Measurements from ENCODE around the gene PFKL.

The PFKL gene

DNA sequence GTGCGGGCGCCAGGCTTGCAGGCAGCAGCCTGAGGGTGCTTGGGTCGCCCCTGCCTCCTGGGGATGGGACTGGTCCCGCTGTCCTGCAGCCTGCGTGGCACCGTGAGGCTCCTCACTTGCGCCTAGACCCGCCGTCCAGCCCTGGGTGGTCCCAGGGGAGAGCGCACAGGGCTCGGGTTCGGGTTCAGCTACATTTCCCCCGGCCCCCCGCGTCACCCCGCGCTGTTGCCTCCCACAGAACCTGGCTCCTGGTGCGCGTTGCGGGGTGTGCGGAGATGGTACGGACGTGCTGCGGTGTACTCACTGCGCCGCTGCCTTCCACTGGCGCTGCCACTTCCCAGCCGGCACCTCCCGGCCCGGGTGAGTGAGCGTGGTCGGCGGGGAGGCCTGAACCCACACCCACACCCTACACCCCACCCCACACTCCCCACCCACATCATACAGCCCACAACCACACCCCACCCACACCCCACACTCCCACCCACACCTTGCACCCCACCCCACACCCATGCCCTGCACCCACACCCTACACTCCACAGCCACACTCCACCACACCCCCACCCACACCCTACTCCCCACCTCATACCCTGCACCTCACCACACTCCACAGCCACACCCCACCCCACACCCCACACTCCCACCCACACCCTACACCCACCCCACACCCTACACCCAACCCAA is 6.2 kb upstream of the PFKL start:
- Histone ChIP-seq H2BK15ac (ENCODE audit: low read depth, poor library complexity, severe bottlenecking) (peak overlapping the region; percentile 77), H4K91ac (ENCODE audit: low read length) (no peak overlapping the region), H3K4me2 (ENCODE audit: low read length, poor library complexity, severe bottlenecking) (no peak overlapping the region), H3K14ac (ENCODE audit: low read length in 2 of 2) (no peak overlapping the region), H3K9me3 (ENCODE audit: control insufficient read depth, low read length) (no peaks in the 10 kb centered on the region), H3K27me3 (ENCODE audit: control insufficient read depth in 1 of 2, insufficient read depth in 1 of 2, low read length in 2 of 2) (peaks cover 40 to 44% of the 10 kb centered on the region in 2 experiments), H3K79me1 (replicated peaks; ENCODE audit: low read length, poor library complexity, severe bottlenecking) (no peaks in the 10 kb centered on the region), H3K23ac (ENCODE audit: low read length in 2 of 2) (no peak overlapping the region), H2AK5ac (ENCODE audit: low read length, severe bottlenecking) (no peak overlapping the region), H3K4me1 (ENCODE audit: control insufficient read depth, insufficient read depth, low read depth, low read length) (peaks cover 26% of the 10 kb centered on the region), H2BK5ac (ENCODE audit: low read depth, low read length, poor library complexity, severe bottlenecking) (no peak overlapping the region), H4K8ac (ENCODE audit: low read length) (no peak overlapping the region), H3K4me3 (ENCODE audit: insufficient read depth in 1 of 2, low read depth in 1 of 2, low read length in 2 of 2) (no peak overlapping the region), H3K9ac (ENCODE audit: low read length) (no peak overlapping the region), H3K36me3 (ENCODE audit: control insufficient read depth in 1 of 2, insufficient read depth in 2 of 2, low read depth in 1 of 2, low read length in 2 of 2) (no peaks in the 10 kb centered on the region), H2BK120ac (ENCODE audit: low read depth, low read length) (no peak overlapping the region), H2BK12ac (ENCODE audit: low read length in 2 of 2) (peak overlapping the region in 1 of 2 experiments; percentile 2), H2AFZ (ENCODE audit: low read depth, low read length) (no peak overlapping the region), H3K4ac (ENCODE audit: low read depth in 1 of 2, low read length in 2 of 2) (no peak overlapping the region), H3K27ac (ENCODE audit: low read length, poor library complexity, severe bottlenecking) (no peak overlapping the region), H3K18ac (ENCODE audit: low read depth in 1 of 2, low read length in 2 of 2) (no peak overlapping the region)
- 90% methylated on average over 20 of the region's 33 CpGs for WGBS
- no peak for DNase-seq

DNA sequence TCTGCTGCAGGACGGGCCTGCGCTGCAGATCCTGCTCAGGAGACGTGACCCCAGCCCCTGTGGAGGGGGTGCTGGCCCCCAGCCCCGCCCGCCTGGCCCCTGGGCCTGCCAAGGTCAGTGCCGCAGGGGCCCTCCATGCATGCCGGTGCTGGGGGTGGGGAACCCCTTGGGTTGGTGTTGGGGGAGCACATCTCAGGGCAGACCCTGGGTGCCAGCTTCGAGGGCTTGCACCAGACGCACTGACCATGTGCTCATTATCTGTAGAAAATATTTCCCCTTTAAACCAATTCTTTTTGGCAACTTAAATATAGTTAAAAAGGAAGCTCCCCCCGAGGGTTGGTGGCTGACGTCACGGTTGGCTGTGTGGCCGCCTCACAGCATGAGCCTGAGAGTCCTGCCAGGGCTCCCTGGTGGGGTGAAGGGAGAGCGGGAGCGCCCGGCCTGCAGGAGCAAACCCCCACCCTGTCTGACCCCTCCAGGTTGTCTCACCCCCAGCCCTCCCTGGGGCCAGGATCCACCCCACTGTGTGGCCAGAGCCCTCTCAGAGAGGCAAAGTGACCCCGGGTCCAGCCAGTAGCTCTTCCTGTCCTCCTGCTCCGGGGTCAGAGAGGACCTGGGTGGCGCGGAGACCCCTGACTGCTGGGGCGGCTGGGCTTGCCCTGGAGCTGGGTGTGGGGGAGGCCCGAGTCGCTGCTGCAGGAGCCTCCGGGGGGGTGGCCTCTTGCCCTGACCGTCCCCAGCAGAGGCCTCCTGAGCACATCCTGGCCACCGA is 5.3 kb upstream of the PFKL start:
- Histone ChIP-seq H2BK15ac (ENCODE audit: low read depth, poor library complexity, severe bottlenecking) (no peak overlapping the region), H2AFZ (ENCODE audit: low read depth, low read length) (no peak overlapping the region), H3K9ac (ENCODE audit: low read length) (peak overlapping the region; percentile 38), H3K36me3 (ENCODE audit: control insufficient read depth in 1 of 2, insufficient read depth in 2 of 2, low read depth in 1 of 2, low read length in 2 of 2) (no peaks in the 10 kb centered on the region), H3K4me3 (ENCODE audit: insufficient read depth in 1 of 2, low read depth in 1 of 2, low read length in 2 of 2) (no peak overlapping the region), H4K91ac (ENCODE audit: low read length) (no peak overlapping the region), H3K14ac (ENCODE audit: low read length in 2 of 2) (no peak overlapping the region), H3K27me3 (ENCODE audit: control insufficient read depth in 1 of 2, insufficient read depth in 1 of 2, low read length in 2 of 2) (peaks cover 33 to 40% of the 10 kb centered on the region in 2 experiments), H4K8ac (ENCODE audit: low read length) (no peak overlapping the region), H3K4me2 (ENCODE audit: low read length, poor library complexity, severe bottlenecking) (peak overlapping the region; percentile 40), H2BK12ac (ENCODE audit: low read length in 2 of 2) (no peak overlapping the region), H2BK5ac (ENCODE audit: low read depth, low read length, poor library complexity, severe bottlenecking) (no peak overlapping the region), H3K9me3 (ENCODE audit: control insufficient read depth, low read length) (no peaks in the 10 kb centered on the region), H3K4me1 (ENCODE audit: control insufficient read depth, insufficient read depth, low read depth, low read length) (peaks cover 31% of the 10 kb centered on the region), H3K18ac (ENCODE audit: low read depth in 1 of 2, low read length in 2 of 2) (no peak overlapping the region), H3K27ac (ENCODE audit: low read length, poor library complexity, severe bottlenecking) (no peak overlapping the region), H3K23ac (ENCODE audit: low read length in 2 of 2) (no peak overlapping the region), H2BK120ac (ENCODE audit: low read depth, low read length) (no peak overlapping the region), H3K4ac (ENCODE audit: low read depth in 1 of 2, low read length in 2 of 2) (no peak overlapping the region), H3K79me1 (replicated peaks; ENCODE audit: low read length, poor library complexity, severe bottlenecking) (no peaks in the 10 kb centered on the region), H2AK5ac (ENCODE audit: low read length, severe bottlenecking) (no peak overlapping the region)
- no peak for DNase-seq
- WGBS, result 76% methylated on average over 22 of the region's 26 CpGs

GRCh38 chr21:44295163-44295573 is 4.7 kb upstream of the PFKL start:
- H2BK120ac ChIP-seq (ENCODE audit: low read depth, low read length), result no peak overlapping the region
- peak overlapping the region; percentile 40 for H3K4me2 ChIP-seq (ENCODE audit: low read length, poor library complexity, severe bottlenecking)
- H3K27ac ChIP-seq (ENCODE audit: low read length, poor library complexity, severe bottlenecking), result no peak overlapping the region
- no peak overlapping the region for H3K23ac ChIP-seq (ENCODE audit: low read length in 2 of 2)
- H3K4me1 ChIP-seq (ENCODE audit: control insufficient read depth, insufficient read depth, low read depth, low read length), result peaks cover 33% of the 10 kb centered on the region
- no peak overlapping the region for H4K91ac ChIP-seq (ENCODE audit: low read length)
- H2BK5ac ChIP-seq (ENCODE audit: low read depth, low read length, poor library complexity, severe bottlenecking), result no peak overlapping the region
- peak overlapping the region in 1 of 2 experiments; percentile 56 for H3K14ac ChIP-seq (ENCODE audit: low read length in 2 of 2)
- peaks cover 32 to 39% of the 10 kb centered on the region in 2 experiments for H3K27me3 ChIP-seq (ENCODE audit: control insufficient read depth in 1 of 2, insufficient read depth in 1 of 2, low read length in 2 of 2)
- no peak overlapping the region for H4K8ac ChIP-seq (ENCODE audit: low read length)
- no peak overlapping the region for H2BK15ac ChIP-seq (ENCODE audit: low read depth, poor library complexity, severe bottlenecking)
- H2AFZ ChIP-seq (ENCODE audit: low read depth, low read length), result peak overlapping the region; percentile 15
- 66% methylated on average over 14 of the region's 14 CpGs for WGBS
- no peaks in the 10 kb centered on the region for H3K9me3 ChIP-seq (ENCODE audit: control insufficient read depth, low read length)
- H3K36me3 ChIP-seq (ENCODE audit: control insufficient read depth in 1 of 2, insufficient read depth in 2 of 2, low read depth in 1 of 2, low read length in 2 of 2), result no peaks in the 10 kb centered on the region
- H2AK5ac ChIP-seq (ENCODE audit: low read length, severe bottlenecking), result no peak overlapping the region
- H3K79me1 ChIP-seq (replicated peaks; ENCODE audit: low read length, poor library complexity, severe bottlenecking), result no peaks in the 10 kb centered on the region
- H3K4ac ChIP-seq (ENCODE audit: low read depth in 1 of 2, low read length in 2 of 2), result no peak overlapping the region
- H3K4me3 ChIP-seq (ENCODE audit: insufficient read depth in 1 of 2, low read depth in 1 of 2, low read length in 2 of 2), result no peak overlapping the region
- no peak overlapping the region for H3K9ac ChIP-seq (ENCODE audit: low read length)
- H2BK12ac ChIP-seq (ENCODE audit: low read length in 2 of 2), result peak overlapping the region in 1 of 2 experiments; percentile 85
- DNase-seq, result no peak
- no peak overlapping the region for H3K18ac ChIP-seq (ENCODE audit: low read depth in 1 of 2, low read length in 2 of 2)

DNA sequence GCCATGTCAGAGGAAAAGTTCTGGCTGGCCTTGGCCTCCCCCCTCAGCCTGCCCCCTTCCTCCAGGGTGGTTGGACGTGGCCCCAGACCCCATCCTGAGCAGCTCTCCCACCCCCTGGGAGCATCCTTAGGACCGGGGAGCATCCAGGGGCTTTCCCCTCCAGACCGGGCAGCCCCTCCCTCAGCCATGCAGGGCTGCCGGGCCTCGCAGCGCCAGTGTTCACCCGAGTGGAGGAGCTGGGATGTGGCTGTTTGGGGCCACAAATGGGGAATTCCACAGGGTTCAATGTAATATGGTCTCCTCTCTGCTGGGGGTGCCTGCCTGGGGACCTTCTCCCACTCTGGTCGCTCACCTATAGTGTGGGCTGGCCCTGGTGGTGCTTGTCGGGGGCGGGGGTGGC is 4.2 kb upstream of the PFKL start:
- Histone ChIP-seq H3K36me3 (ENCODE audit: control insufficient read depth in 1 of 2, insufficient read depth in 2 of 2, low read depth in 1 of 2, low read length in 2 of 2) (no peaks in the 10 kb centered on the region), H3K14ac (ENCODE audit: low read length in 2 of 2) (peak overlapping the region in 1 of 2 experiments; percentile 56), H3K9me3 (ENCODE audit: control insufficient read depth, low read length) (no peaks in the 10 kb centered on the region), H3K27ac (ENCODE audit: low read length, poor library complexity, severe bottlenecking) (no peak overlapping the region), H3K4ac (ENCODE audit: low read depth in 1 of 2, low read length in 2 of 2) (no peak overlapping the region), H3K23ac (ENCODE audit: low read length in 2 of 2) (no peak overlapping the region), H2BK5ac (ENCODE audit: low read depth, low read length, poor library complexity, severe bottlenecking) (no peak overlapping the region), H3K4me3 (ENCODE audit: insufficient read depth in 1 of 2, low read depth in 1 of 2, low read length in 2 of 2) (no peak overlapping the region), H3K79me1 (replicated peaks; ENCODE audit: low read length, poor library complexity, severe bottlenecking) (peaks cover 1% of the 10 kb centered on the region), H2AFZ (ENCODE audit: low read depth, low read length) (peak overlapping the region; percentile 15), H3K18ac (ENCODE audit: low read depth in 1 of 2, low read length in 2 of 2) (no peak overlapping the region), H2BK12ac (ENCODE audit: low read length in 2 of 2) (peak overlapping the region in 1 of 2 experiments; percentile 85), H4K91ac (ENCODE audit: low read length) (no peak overlapping the region), H3K9ac (ENCODE audit: low read length) (no peak overlapping the region), H4K8ac (ENCODE audit: low read length) (peak overlapping the region; percentile 28), H2BK120ac (ENCODE audit: low read depth, low read length) (no peak overlapping the region), H3K27me3 (ENCODE audit: control insufficient read depth in 1 of 2, insufficient read depth in 1 of 2, low read length in 2 of 2) (peaks cover 28 to 35% of the 10 kb centered on the region in 2 experiments), H3K4me2 (ENCODE audit: low read length, poor library complexity, severe bottlenecking) (no peak overlapping the region), H3K4me1 (ENCODE audit: control insufficient read depth, insufficient read depth, low read depth, low read length) (peaks cover 34% of the 10 kb centered on the region), H2BK15ac (ENCODE audit: low read depth, poor library complexity, severe bottlenecking) (no peak overlapping the region), H2AK5ac (ENCODE audit: low read length, severe bottlenecking) (no peak overlapping the region)
- DNase-seq, result no peak
- 43% methylated on average over 10 of the region's 10 CpGs for WGBS

Measured in mesenchymal stem cell (in vitro differentiated cells and primary cell).